ENCODE data around the gene ADCY1.

- no peak for TF ChIP-seq CTCF (IDR thresholded peaks at IDR 0.05; ENCODE audit: low read depth, low read length)
- no peak for TF ChIP-seq EZH2phosphoT487 (IDR thresholded peaks at IDR 0.05; ENCODE audit: low read depth)
These were observed 140.3 kb downstream of the ADCY1 start for GRCh38 chr7:45714521-45714820.

Data from OCI-LY3 (cell line).